Hematopoietic multipotent progenitor cell treated with erythropoietin and hydrocortisone succinate and interleukin-3 and kit ligand, for 4 days (in vitro differentiated cells): ENCODE measurements around the gene E2F4.

ENCODE experiments used
- DNase-seq: peaks from one replicate; pipeline ENCODE4 v3.0.0-alpha.2; 2015

E2F4 gene

DNA sequence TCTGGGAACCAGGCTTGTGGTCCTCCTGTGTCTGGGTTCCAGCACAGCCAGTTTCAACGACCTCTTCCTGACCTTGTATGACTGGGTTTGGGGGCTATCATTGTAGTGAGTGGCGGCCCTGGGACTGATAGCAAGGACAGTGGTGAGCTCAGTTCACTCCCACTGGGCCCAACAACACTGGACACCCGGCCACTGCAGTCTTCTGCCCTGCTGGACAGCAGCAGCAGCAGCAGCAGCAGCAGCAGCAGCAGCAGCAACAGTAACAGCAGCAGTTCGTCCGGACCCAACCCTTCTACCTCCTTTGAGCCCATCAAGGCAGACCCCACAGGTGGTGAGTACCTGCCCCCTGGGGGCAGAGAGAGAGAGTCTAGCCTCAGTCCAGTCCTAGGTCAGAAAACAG is 3.7 kb downstream of the E2F4 start:
- DNase-seq = no peak

DNA sequence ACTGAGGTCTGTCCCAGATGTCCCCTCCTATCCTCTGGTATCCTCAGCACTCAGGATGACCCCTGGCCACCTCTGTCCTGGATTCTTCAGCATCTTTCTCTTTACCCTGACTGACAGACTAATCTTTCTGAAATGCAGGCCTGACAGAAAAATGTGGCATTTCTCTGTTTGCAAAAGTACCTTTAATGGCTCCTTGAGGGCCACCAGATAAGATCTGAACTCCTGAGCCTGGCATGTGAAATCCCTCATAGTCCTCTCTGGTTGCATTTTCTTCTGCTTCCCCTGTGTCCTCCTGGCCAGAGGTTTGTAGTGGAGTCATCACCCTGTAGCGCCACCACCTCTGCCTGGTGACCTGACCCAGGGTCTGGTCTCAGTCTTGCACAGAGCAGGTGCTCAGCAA is 4.9 kb downstream of the E2F4 start:
- DNase-seq = no peak

DNA sequence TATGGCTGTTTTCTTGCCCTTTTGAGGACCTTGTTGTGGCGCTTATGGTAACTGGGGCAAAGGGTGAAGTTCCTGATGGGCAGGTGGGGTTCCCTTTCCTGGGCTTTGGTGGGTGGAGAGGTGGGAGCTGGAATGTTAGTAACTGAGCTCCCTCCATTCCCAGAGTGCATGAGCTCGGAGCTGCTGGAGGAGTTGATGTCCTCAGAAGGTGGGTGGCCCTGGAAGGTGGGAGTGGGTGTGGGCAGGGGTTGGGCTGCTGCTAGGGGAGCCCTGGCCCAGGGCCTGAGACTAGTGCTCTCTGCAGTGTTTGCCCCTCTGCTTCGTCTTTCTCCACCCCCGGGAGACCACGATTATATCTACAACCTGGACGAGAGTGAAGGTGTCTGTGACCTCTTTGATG is 5.7 kb downstream of the E2F4 start:
- no peak for DNase-seq

DNA sequence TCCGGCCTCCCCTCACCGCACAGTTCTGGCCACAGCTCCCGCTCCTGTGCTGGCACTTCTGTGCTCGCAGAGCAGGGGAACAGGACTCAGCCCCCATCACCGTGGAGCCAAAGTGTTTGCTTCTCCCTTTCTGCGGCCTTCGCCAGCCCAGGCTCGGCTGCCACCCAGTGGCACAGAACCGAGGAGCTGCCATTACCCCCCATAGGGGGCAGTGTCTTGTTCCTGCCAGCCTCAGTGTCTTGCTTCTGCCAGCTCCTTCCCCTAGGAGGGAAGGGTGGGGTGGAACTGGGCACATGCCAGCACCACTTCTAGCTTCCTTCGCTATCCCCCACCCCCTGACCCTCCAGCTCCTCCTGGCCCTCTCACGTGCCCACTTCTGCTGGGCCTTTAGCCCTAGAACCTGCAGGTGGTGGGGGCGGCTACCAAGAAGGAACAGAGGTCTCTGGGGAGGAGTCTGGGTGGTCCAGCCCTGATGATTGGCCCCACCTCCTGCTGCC is 6.3 kb downstream of the E2F4 start:
- DNase-seq = peak; percentile 83

DNA sequence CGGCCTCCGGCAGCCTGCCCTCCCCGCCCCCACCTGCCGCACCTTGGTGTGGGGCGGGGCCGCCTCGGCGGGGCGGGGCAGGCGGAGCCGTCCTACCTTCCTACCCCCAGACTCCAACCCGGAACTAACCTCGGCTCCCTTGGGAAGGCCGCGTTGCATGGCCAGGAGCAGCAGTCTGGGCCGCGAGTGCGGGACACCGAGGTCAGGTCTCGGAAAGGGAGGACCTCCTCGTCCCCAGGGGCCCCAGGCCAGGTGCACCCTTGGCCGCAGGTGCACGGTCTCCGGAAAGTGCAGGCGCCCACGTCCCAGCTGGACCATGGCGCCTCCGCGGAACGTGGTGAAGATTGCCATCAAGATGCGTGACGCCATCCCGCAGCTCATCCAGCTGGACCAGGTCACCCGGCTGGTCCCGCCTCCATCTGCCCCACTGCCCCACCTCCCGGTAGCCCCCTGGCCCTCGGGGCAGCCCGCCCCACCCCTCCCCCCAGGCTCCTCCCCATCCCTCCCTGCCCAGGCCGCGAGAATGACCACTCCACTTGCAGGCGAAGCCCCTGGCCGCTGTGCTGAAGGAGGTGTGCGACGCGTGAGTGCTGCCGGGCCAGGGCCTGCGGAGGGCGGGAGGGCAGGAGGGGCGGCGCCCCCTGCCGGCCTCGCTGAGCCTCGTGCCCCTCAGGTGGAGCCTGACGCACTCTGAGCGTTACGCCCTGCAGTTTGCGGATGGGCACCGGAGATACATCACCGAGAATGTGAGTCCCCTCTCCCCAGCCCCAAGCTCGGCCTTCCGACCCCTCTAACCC is 7.3 kb downstream of the E2F4 start, which contains the start of gene ELMO3:
ELMO3 (plus strand) TSS at position 121 of the 797 bp plus-strand sequence; CDS start at position 317, 196 bp downstream.
- no peak for DNase-seq

DNA sequence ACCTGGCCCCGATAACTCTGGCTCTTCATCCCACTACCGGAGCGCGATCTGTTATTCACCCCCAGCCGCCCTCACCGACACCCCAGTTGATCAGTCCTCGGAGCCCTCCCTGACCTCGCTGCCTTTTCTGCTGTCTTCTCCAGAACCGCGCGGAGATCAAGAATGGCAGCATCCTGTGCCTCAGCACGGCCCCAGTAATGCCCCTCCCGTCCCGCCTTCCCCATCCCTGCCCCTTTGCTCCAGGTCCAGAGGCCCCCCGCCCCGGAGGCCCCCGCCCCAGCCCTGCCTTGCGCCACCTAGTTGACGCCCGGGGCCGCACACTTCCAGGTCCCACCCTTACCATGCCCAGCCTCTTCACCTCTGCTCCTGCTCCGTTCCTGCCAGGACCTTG is 7.8 kb downstream of the E2F4 start:
- DNase-seq = no peak

DNA sequence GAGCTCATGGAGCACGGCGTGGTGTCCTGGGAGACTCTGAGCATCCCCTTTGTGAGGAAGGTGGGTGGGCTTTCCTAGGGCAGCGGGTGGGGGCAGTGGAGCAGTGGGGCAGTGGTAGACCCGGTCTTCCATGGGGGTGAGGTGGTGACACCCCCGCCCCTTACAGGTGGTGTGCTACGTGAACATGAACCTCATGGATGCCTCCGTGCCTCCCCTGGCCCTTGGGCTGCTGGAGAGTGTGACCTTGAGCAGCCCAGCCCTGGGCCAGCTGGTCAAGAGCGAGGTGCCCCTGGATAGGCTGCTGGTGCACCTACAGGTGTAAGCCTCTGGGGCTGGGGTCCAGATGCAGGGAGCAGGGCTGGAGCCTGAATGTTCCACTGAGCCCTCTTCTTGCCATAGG is 8.5 kb downstream of the E2F4 start:
- DNase-seq = no peak

DNA sequence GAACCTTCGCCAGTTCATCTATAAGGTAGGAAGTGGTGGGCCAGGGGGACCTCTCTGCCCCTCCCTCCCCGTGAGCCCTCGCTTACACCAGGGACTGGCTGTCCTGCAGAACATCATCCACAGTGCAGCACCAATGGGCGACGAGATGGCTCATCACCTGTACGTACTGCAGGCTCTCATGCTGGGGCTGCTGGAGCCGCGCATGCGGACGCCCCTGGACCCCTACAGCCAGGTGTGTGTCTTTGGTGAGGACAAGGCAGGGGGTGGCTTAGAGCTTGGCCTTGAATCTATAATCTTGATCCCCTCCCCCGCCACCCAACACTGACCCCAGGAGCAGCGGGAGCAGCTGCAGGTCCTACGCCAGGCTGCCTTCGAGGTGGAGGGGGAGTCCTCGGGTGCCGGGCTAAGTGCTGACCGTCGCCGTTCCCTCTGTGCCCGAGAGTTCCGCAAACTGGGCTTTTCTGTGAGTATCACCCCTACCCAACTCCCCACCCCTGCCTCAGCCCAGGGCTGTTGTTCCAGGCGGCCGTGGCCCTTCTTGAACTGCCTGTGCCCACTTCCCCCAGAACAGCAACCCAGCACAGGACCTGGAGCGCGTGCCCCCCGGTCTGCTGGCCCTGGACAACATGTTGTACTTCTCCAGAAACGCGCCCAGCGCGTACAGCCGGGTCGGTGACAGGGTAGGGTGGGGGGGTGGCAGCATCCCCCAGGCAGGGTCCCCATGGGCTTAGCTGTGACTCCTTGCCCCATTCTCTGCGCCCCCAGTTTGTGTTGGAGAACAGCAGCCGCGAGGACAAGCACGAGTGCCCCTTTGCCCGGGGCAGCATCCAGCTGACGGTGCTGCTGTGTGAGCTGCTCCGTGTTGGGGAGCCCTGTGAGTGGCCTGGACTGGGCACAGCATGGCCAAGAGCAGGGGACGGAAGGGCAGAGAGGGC is 9.7 kb downstream of the E2F4 start:
- no peak for DNase-seq

DNA sequence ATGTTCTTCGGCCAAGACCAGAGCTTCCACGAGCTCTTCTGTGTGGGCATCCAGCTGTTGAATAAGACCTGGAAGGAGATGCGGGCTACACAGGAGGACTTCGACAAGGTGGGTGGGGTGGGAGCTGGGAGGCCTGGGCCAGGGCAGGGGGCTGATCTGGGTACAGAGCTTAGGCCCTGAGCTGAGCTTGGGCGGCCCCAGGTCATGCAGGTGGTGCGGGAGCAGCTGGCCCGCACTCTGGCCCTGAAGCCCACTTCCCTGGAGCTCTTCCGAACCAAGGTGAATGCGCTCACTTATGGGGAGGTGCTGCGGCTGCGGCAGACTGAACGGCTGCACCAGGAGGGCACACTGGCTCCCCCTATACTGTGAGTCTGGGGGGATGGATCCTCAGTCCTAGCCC is 10.5 kb downstream of the E2F4 start:
- DNase-seq = no peak

DNA sequence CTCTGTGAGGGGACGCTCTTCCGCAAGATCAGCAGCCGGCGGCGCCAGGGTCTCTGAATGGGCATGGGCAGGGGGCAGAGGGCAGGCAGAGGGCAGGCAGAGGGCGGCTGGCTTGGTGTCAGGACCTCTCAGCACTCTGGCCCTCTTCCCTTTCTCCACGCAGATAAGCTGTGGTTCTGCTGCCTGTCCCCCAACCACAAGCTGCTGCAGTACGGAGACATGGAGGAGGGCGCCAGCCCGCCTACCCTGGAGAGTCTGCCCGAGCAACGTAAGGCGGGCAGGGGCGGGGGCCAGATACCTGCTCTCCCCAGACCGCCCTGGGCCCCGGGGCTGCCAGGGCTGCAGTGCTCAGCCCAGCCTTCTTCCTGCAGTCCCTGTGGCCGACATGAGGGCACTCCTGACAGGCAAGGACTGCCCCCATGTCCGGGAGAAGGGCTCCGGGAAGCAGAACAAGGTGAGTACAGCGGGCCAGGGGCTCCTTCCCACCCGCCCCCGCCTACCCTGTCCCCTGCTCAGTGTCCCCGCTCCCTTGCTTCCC is 11.1 kb downstream of the E2F4 start:
- no peak for DNase-seq

DNA sequence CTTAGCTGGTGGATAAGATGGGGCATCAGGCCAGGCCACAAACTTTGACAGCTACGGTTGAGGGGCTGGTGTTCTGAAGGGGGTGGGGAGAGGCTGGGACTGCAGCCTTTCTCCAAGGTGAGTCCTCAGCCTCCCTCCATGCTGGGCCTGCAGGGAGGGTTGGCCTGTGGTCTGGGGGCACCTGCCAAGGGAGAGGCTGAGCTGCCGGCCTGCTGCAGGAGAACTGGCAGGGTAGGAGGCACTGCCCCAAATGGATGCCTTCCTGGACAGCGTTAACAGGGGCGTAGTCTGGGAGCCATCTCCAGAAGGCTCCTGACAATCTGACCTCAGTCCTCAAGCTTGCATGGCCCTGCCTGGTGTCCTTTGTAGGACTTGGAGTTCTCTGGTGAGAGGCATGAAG is 12.1 kb downstream of the E2F4 start:
- DNase-seq = no peak

DNA sequence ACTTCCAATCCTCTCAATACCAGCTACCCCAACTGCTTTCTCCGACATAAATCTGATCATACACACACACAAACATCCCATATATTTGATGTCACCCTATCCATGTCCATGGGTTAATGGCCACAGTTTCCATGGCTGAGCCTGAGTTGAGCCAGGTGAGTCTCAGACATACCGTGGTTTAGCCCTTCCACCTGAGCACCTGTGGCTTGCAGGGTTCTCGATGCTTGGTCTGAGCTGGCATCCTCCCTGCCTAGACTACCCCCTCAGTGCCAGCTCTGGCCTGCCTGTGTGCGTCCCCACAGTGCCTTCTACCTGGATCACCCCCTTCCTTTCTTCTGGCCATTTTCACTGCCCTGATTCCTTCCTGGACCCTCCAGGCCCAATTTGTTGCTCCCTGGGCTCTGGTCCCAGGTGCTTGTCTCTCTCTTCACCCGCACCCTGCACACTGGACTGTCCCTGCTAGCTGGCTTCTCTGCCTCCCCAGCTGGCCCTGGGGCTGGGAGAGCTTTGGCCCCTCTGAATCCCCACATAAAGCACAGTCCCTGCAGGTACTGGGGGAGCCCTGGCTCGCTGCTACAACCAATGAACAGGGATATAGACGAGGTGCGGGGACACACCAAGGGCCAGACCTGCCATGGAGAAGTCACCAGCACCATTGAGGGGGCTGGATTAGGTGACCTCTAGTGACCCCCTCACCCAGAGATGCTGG is 14.3 kb downstream of the E2F4 start:
- no peak for DNase-seq

DNA sequence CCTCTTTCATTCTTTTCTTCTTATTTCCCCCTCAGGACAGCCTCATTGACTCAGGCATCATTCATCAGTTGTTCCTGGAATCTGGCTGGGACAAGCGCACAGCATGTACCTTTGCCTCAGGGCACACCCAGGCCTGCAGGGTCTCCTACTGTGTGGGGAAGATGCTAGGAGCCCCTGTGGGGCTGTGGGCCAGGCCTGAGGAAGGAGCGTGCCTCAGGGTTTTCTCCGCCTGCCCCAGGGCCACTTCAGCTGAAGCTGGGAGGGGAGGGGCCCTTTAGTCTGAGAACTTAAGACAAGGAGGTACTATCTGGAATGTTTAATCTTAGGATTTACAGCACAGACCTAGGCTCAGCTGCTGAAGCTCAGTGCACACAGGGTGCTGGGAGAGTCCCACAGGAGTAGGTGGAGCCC is 14.9 kb downstream of the E2F4 start:
- DNase-seq = no peak

DNA sequence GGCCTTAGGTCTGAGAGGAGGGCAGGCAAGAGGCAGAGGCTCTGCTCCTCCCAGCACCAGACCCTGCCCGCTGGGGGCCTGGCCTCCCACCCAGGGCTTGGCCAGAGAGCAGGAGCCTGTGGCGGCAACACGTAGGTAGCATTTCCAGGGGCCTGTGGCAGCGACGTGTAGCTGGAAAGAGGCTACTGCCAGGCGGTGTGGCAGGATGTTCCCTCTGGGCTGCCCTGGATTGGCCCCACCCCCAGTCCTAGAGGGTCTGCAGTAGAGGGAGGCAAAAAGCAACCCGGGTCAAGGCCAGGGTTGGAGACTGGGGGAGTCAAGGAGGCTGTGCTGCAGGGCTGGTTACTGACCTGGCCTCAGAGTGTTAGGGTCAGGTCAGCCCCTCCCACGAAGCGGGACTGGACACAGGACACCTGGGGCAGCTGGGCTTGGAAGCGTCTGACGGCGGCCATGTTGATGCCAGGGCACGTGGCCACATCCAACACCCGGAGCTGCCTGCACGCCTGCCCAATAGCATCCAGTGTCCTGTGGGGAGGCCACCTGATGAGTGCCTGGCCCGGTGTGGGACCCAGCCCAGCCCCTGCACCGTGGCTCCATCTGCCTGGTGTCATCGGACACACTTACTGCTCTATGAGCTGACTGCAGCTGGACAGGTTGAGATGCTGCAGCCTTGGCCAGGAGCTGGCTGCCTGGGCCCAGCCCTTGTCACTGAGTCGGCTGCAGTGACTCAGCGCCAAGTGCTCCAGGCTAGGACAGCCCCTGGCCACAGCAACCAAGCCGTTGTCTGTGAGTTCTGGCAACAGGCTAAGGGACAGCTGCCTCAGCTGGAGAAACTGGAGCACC is 15.5 kb downstream of the E2F4 start:
- no peak for DNase-seq

DNA sequence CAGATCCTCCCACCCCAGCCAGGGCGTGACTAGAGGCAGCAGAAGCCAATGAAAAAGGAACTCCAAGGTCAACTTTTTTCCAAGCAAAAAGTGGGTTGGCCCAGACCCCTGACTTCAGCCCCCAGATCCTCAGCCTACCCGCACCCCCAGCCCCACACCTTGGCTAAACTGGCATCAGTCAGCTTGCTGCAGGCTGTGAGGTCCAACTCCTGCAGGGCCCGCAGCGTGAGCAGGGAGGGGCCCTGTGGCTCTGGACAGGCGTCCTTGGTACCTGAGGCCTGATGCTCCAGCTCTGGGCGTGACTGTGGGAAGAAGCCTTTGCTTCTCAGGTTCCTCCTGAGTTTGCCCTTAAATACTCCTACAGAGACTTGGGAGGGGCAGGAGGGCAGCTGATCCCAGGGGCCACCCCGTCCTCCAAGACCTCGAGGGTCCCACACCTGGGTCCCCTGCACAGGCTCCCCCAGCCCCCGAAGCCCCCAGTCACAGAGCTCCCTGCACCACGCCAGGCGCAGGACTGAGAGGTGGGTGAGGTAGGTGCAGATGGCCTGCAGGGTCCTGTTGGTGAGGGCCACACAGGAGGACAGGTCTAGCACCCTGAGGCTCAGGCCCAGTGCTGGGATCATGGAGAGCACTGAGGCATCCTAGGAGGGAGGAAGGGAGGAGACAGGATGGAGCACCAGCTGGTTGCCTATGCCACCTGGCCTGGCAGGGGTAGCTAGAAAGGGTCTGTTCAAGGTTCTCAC is 16.4 kb downstream of the E2F4 start:
- DNase-seq = no peak

DNA sequence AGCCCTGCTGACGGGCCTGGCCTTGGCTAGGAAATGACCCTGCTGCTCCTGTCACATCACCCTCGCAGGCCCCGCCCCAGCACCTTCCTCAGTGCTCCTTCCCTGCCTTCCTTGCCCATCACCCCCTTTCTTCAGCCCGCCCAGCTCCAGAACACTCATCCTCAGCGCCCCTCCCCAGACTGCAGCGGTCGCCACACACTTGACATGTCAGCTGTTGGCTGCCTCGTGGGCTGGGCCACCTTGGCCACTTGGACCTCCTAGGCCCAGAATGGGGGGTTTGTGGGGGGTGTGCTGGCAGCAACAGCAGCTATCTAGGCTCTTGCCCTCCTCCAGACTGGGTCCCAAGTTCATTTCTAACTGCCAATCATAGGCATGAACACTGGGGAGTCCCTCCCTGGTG is 17.6 kb downstream of the E2F4 start:
- DNase-seq = no peak

DNA sequence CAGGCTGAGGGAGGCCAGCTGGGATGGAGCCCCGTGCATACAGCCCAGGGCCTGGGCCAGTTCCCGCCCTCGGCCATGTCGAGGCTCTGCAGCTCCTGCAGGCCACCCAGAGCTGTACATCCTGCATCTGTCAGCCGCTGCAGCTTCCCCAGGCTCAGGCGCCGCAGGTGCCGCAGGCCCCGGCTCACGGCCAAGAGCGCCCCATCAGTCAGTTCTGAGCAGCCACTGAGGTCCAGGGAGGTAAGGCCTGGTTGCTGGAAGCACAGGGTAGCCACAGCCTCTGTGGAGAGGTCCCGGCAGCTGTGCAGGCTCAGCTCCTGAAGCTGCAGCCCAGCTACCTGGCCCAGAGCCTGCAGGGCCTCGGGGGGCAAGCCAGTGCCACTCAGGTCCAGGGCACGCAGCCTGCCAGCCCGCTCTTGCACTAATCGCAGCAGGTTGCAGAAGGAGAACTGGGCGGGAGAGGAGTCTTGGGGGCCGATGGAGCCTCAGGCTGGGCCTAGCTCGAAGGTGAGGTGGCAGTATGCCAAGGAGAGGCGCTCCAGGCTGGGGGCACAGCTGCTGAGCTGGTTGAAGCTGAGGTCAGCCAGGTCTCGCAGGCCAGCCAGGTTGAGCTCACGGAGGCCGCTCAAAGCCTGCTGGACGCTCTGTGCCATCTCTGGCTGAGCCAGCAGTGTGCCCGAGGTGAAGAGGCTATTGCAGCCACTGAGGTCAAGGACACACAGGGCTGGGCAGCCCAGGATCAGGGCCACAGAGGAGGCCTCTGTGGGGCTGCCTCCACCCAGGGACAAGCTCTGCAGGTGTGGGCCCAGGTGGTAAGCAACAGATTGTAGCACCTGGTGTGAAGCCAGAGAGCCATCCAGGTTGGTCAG is 18.3 kb downstream of the E2F4 start:
- DNase-seq = no peak

DNA sequence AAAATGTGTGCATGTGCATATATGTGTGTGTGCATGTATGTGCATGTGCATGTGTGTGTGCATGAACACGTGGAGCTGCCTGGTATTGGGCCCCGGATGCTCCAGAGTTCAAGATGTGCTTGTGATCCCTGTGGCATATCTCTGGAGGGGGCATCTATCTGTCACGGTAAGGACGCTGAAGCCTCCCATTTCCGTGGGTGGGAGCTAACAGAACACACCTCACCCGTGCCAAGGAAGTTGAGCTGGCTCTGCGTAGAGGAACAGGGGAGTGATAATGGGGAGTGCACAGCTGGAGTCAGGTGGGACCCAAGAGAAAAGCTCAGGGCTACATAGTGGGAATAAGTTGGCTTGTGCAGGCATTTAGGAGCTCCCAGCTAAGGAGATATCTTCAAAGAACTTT is 19.7 kb downstream of the E2F4 start:
- DNase-seq = no peak

DNA sequence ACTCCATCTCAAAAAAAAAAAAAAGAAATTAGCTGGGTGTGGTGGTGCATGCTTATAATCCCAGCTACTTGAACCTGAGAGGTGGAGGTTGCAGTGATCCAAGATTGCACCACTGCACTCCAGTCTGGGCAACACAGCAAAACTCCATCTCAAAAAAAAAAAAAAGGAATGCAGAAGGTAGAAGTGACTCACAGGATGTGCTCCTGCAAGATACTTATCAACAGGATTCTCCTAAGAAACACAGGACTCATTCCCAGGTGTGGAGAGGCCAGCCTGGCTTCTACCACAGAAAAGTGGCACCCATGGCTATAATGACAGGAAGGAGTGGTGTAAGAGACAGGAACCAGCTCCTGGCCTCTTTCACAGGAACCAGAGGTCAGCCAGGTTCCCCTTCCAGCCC is 20.8 kb downstream of the E2F4 start:
- DNase-seq = no peak
